Heart right ventricle (tissue), 16 donors: ENCODE measurements around the gene TMOD1. TPM values are rescaled to one million over a fixed set of nuclear protein-coding genes. Genes with fewer than 3 reads are reported as not detected.
"Not testable (repeated sequence)": the region's sequence is repeated elsewhere in the genome, so short reads cannot be mapped to it uniquely, and the experiment has no call there.

Experiments
- ATAC-seq, 8 donors: fragments of 200-7000 bp; cut with Tn5 transposase; one replicate each; pipeline ENCODE4 v1.9.1; 2020; ENCODE audit warnings: mild to moderate bottlenecking in 8 of 8, moderate library complexity in 8 of 8, moderate number of reproducible peaks in 1 of 8
- DNase-seq, 2 donors: peaks; one replicate each; pipeline ENCODE4 v3.0.0-alpha.2; 2020
- H3K27ac ChIP-seq, 10 donors: fragments of 200-600 bp; sonication (generic) in 2 of 10; one replicate each; pipeline versions ENCODE4 v1.5.0 to v1.8.0; 2020 to 2022; ENCODE audit warnings: mild to moderate bottlenecking in 3 of 10
- H3K27me3 ChIP-seq, 7 donors: fragments of 200-600 bp; one replicate each; pipeline ENCODE4 v1.8.0; 2021 to 2022; ENCODE audit warnings: mild to moderate bottlenecking in 2 of 7
- H3K36me3 ChIP-seq, 9 donors: fragments of 200-600 bp; sonication (generic) in 1 of 9; one replicate each; pipeline versions ENCODE4 v1.5.0 to v1.8.0; 2020 to 2022; ENCODE audit warnings: mild to moderate bottlenecking in 2 of 9
- H3K4me1 ChIP-seq, 9 donors: fragments of 200-600 bp; sonication (generic) in 1 of 9; one replicate each; pipeline versions ENCODE4 v1.5.0 to v1.8.0; 2020 to 2022; ENCODE audit warnings: mild to moderate bottlenecking in 4 of 9
- H3K4me3 ChIP-seq, 10 donors: fragments of 200-600 bp; sonication (generic) in 2 of 10; one replicate each; pipeline versions ENCODE4 v1.5.0 to v1.8.0; 2020 to 2022; ENCODE audit warnings: mild to moderate bottlenecking in 7 of 10, moderate library complexity in 2 of 10
- H3K9me3 ChIP-seq, 11 donors: fragments of 200-600 bp in 10 of 11; sonication (generic) in 2 of 11; one replicate each; pipeline versions ENCODE4 v1.5.0 to v1.8.0; 2013 to 2022; ENCODE audit warnings: mild to moderate bottlenecking in 2 of 11, control low read depth in 1 of 11, moderate library complexity in 1 of 11
- WGBS, 2 donors: extraction: QIAGEN DNeasy Blood & Tissue Kit; methylation state at CpG; one replicate each; pipeline ENCODE4 v1.1.7; 2013; ENCODE audit warnings: inconsistent platforms in 1 of 2; 5-methylcytosine and 5-hydroxymethylcytosine counted together
- intact Hi-C, 10 donors: fragments of 100-400 bp; cut with DNase I; formaldehyde crosslinking; loops; one replicate each; pipeline versions ENCODE4 v1.11.1 to v1.14.2; 2022
- long read RNA-seq, 3 donors: library from polyadenylated mRNA; unstranded; transcript quantifications; one replicate each; pipeline ENCODE4 v2.0.0, GENCODE V29; 2020 to 2021
- polyA plus RNA-seq, 2 donors: library from polyadenylated mRNA; stranded (reverse); fragments of 200-250 nt; gene quantifications; one replicate each; pipeline ENCODE4 v1.2.3, GENCODE V29; 2013
- total RNA-seq, 10 donors: library from RNA; stranded (reverse); fragmentation: NEBNext Ultra II Directional in 3 of 10; extraction: Animal tissue kit (Norgen Biotek cat#: 25700) in 3 of 10; gene quantifications; one replicate each; pipeline versions ENCODE4 v1.2.1 to v1.2.4, GENCODE V29; 2021 to 2023
- TF ChIP-seq, protein P1 (sequence below), 9 donors: fragments of 200-600 bp; sonication (generic) in 2 of 9; IDR thresholded peaks; one replicate each; pipeline versions ENCODE4 v1.5.0 to v1.8.0; 2021 to 2022; ENCODE audit warnings: antibody characterized with exemption in 9 of 9, mild to moderate bottlenecking in 5 of 9, moderate library complexity in 1 of 9
- donor health status: Arrhythmogenic right ventricular cardiomyopathy.
- donor health status: ischemic (EF 13 %, LVEDD 7.1; RV severe dilation, severe dysfunction).
- donor health status: healthy with polysubstance abuse.
- donor health status: DM: no; HTN: yes; CAD: no.
- donor health status: DM: no; HTN: no; CAD: no.
- donor health status: ischemic (EF 25% LVEDD 6.9; RV normal size, moderate dysfunction).
- donor health status: ischemic (EF 25% LVEDD 5.7; RV mildly dilated, moderate dysfunction).
- donor health status: healthy.
- donor health status: DM: yes; HTN: yes; CAD: no.
- donor health status: Ischemic cardiomyopathy.
- donor health status: ischemic (EF 35%, LVEDD 5.7; RV mildly dilated, moderate dysfunction).
- donor health status: nonischemic (EF 11% LVEDD 7.7; RV severe dilation, severe dysfunction).
- donor health status: DM: yes; HTN: yes; CAD: no.
- donor health status: PGD.
- donor health status: ischemic (EF 29% LVEDD 5.4; RV normal size, mild dysfunction).
- donor health status: nonischemic (EF 23%, LVEDD 6.1; RV moderate dilation, normal function).

TMOD1 gene
- total RNA-seq, result 100 to 1,000 TPM; 164 to 203 (median 181) TPM
- 10 to 100 TPM; 83.7 to 89.1 TPM for polyA plus RNA-seq
- long read RNA-seq, donor 1, transcript TMOD1-201 (10 exons, 3,343 nt), result major isoform, 275 of 374 reads
- long read RNA-seq, donor 1, partial matches to known transcripts, result 78 of 374 reads
- long read RNA-seq, donor 1, other reads (novel, unspliced or antisense), result 21 of 374 reads
- long read RNA-seq, donor 2, transcript TMOD1-201 (10 exons, 3,343 nt), result major isoform, 311 of 427 reads
- long read RNA-seq, donor 2, partial matches to known transcripts, result 91 of 427 reads
- long read RNA-seq, donor 2, other reads (novel, unspliced or antisense), result 25 of 427 reads
- long read RNA-seq, donor 3, transcript TMOD1-201 (10 exons, 3,343 nt), result major isoform, 668 of 1,334 reads
- long read RNA-seq, donor 3, partial matches to known transcripts, result 612 of 1,334 reads
- long read RNA-seq, donor 3, other reads (novel, unspliced or antisense), result 52 of 1,334 reads

DNA sequence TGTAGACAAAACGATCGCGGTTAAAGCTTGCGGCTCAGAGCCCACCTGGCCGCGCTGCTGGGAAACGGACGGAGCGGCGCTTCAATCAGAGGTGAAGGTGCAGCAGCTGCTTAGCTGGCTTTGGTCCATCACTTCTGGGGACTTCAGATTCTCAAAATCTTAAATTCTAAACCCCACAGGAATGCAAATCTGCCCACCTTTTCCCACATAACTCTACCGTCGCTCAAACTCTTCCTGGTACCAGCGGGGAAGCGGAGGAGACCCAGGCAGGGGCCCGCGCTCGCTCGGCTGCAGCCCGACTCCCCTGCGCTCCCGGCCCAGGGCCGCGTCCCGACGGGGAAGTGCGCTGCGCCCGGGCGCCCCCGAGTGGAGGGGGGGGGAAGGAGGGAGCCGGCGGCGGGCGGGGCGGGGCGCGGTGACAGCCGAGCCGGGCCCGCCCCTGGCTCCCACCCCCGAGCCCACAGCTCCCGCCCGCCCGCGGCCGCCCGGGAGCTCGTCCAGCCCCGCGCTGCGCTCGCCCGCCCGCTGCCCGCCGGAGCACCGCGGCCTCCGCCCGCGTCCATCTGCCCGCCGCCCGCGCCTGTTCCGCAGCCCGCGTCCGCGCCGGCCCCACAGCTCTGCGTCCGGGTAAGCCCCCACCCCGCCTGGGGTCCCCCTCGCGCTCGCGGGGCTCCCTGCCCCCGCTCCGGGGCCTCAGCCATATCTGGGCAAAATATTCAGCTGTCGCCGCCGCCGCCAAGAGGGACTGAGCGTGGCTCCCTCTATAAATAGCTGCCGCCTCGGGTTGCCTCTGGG, at the start of gene TMOD1:
TMOD1 (plus strand) TSS at position 490 of the 795 bp plus-strand sequence. CDS start 22,523 bp downstream, outside the sequence.
- Histone ChIP-seq H3K36me3 (peaks cover 0 to 8% (median 5%) of the 10 kb centered on the region in 9 donors), H3K4me1 (peaks cover 9 to 58% (median 38%) of the 10 kb centered on the region in 9 donors), H3K9me3 (no peaks in the 10 kb centered on the region), H3K27ac (peak within 1 kb of the TSS; percentile 83 to 98 (median 93)), H3K27me3 (peaks cover 0 to 61% (median 8%) of the 10 kb centered on the region in 7 donors), H3K4me3 (peak within 1 kb of the TSS; percentile 62 to 99 (median 84))
- 1% methylated on average over 50 to 80 of the region's 87 CpGs for WGBS, 2 donors
- intact Hi-C loops, result loop anchor here in 6 of 10 donors (1.0 to 10.0 kb wide), 4 partner anchors 56 to 97 kb away; no protein-coding TSS in a partner anchor
- ATAC-seq (peak; percentile 59 to 90 (median 70)), DNase-seq (peak; percentile 71 to 88)
- TF ChIP-seq, protein P1, sequence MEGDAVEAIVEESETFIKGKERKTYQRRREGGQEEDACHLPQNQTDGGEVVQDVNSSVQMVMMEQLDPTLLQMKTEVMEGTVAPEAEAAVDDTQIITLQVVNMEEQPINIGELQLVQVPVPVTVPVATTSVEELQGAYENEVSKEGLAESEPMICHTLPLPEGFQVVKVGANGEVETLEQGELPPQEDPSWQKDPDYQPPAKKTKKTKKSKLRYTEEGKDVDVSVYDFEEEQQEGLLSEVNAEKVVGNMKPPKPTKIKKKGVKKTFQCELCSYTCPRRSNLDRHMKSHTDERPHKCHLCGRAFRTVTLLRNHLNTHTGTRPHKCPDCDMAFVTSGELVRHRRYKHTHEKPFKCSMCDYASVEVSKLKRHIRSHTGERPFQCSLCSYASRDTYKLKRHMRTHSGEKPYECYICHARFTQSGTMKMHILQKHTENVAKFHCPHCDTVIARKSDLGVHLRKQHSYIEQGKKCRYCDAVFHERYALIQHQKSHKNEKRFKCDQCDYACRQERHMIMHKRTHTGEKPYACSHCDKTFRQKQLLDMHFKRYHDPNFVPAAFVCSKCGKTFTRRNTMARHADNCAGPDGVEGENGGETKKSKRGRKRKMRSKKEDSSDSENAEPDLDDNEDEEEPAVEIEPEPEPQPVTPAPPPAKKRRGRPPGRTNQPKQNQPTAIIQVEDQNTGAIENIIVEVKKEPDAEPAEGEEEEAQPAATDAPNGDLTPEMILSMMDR (IDR thresholded peaks at IDR 0.05), result peak in 4 of 9 donors; percentile 7 to 44 (median 37)

DNA sequence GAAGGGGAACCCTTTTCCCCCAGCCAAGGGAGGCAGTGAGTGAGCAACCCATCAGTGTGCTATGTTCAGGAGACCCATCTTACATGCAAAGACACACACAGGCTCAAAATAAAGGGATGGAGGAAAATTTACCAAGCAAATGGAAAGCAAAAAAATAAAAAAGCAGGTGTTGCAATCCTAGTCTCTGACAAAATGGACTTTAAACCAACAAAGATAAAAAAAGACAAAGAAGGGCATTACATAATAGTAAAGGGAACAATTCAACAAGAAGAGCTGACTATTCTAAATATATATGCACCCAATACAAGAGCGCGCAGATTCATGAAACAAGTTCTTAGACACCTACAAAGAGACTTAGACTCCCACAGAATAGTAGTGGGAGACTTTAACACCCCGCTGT, 47.9 kb upstream of the TMOD1 start:
- ATAC-seq, DNase-seq, H3K4me1 ChIP-seq, H3K27me3 ChIP-seq, H3K27ac ChIP-seq, H3K4me3 ChIP-seq, intact Hi-C loops, H3K9me3 ChIP-seq: not testable (repeated sequence)
- WGBS, 2 donors, result 95 to 98% methylated on average over 3 of the region's 3 CpGs
- H3K36me3 ChIP-seq, result peaks cover 0 to 33% (median 0%) of the 10 kb centered on the region in 9 donors

DNA sequence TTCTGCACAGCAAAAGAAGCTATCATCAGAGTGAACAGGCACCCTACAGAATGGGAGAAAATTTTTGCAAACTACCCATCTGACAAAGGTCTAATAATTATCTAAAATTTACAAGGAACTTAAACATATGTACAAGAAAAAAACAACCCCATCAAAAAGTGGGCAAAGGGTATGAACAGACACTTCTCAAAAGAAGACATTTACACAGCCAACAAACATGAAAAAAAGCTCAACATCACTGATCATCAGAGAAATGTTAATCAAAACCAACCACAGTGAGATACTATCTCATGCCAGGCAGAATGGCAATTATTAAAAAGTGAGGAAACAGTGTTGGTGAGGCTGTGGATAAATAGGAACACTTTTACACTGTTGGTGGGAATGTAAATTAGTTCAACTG, 44.6 kb upstream of the TMOD1 start:
- H3K4me1 ChIP-seq, H3K4me3 ChIP-seq, H3K27me3 ChIP-seq, ATAC-seq, intact Hi-C loops, DNase-seq, H3K9me3 ChIP-seq, H3K27ac ChIP-seq: not testable (repeated sequence)
- peaks cover 0 to 25% (median 7%) of the 10 kb centered on the region in 9 donors for H3K36me3 ChIP-seq

DNA sequence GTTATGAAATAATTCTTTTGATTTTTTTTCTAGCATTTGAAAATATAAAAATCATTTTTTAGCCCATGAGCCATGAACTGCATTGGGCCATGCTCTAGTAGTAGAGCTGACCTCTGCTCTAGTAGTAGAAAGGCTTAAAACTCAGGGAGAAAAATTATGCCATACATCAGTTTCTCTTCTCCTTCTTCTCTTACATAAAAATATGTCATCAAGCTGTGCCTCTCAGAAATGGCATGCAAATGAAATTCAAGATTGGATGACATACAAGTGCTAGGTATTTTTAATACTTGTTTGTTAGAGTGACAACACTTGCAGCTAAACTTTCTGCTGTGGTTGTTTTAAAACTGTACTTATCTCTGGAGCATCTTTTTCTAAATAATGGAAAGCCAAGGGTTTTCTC, 42.1 kb upstream of the TMOD1 start:
- ATAC-seq, result no peak
- no peaks in the 10 kb centered on the region for H3K9me3 ChIP-seq
- intact Hi-C loops, result no loop called here
- DNase-seq, result no peak
- no peaks in the 10 kb centered on the region for H3K27me3 ChIP-seq
- H3K36me3 ChIP-seq, result peaks cover 0 to 34% (median 7%) of the 10 kb centered on the region in 9 donors
- no peak overlapping the region for H3K4me3 ChIP-seq
- no peaks in the 10 kb centered on the region for H3K4me1 ChIP-seq
- TF ChIP-seq, protein P1 (IDR thresholded peaks at IDR 0.05), result no peak
- H3K27ac ChIP-seq, result no peak overlapping the region

DNA sequence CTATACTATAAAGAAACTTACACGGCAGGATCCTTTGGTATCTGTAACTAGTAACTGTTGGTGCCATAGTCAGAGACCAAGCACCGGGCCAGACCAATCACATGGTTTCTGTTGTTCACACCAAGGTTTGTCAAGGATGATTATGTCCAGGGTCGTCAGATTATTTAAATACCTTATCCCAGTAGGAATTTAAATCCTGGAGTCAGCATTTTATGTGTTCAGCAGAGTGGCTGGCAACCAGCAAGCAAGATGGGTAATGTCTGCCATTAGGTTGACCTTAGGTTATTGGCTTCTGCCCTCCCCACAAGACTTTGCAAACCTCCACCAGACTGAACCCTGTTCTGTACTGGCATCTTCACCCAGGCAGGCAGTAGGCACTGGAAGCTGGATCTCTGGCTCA, 39.3 kb upstream of the TMOD1 start:
- 62 to 67% methylated on average over 3 of the region's 3 CpGs for WGBS, 2 donors
- no peaks in the 10 kb centered on the region for H3K4me1 ChIP-seq
- no peaks in the 10 kb centered on the region for H3K9me3 ChIP-seq
- peaks cover 0 to 63% (median 11%) of the 10 kb centered on the region in 9 donors for H3K36me3 ChIP-seq
- ATAC-seq (no peak), DNase-seq (no peak)
- intact Hi-C loops, result loop anchor here in 1 of 10 donors (10.0 kb wide), 1 partner anchor 153 kb away; no protein-coding TSS in a partner anchor
- H3K27me3 ChIP-seq, result no peaks in the 10 kb centered on the region
- no peak overlapping the region for H3K27ac ChIP-seq
- no peak overlapping the region for H3K4me3 ChIP-seq
- TF ChIP-seq, protein P1 (IDR thresholded peaks at IDR 0.05), result no peak
